Neural crest cell (in vitro differentiated cells): Measurements from ENCODE around the gene SMOC2. TPM values are rescaled to one million over a fixed set of nuclear protein-coding genes. Genes with fewer than 3 reads are reported as not detected.

Experiments
- DNase-seq: peaks from one replicate; pipeline ENCODE4 v3.0.0; 2021; ENCODE audit warnings: low read depth, mixed read lengths, low spot score
- H3K27ac Mint-ChIP-seq: one replicate; pipeline ENCODE4 v1.8.0; 2021; ENCODE audit warnings: mild to moderate bottlenecking, mixed read lengths; ENCODE audit not compliant: unreplicated experiment
- H3K27me3 Mint-ChIP-seq: 2 replicates; pipeline ENCODE4 v1.8.0; 2021; ENCODE audit warnings: low read depth, mild to moderate bottlenecking, mixed read lengths
- H3K36me3 Mint-ChIP-seq: 2 replicates; pipeline ENCODE4 v1.8.0; 2021; ENCODE audit warnings: low read depth, mild to moderate bottlenecking, mixed read lengths
- H3K4me1 Mint-ChIP-seq: 2 replicates; pipeline ENCODE4 v1.8.0; 2021; ENCODE audit warnings: mixed read lengths
- H3K4me3 Mint-ChIP-seq: one replicate; pipeline ENCODE4 v1.8.0; 2021; ENCODE audit warnings: mild to moderate bottlenecking, mixed read lengths
- H3K9me3 Mint-ChIP-seq: 2 replicates; pipeline ENCODE4 v1.8.0; 2021; ENCODE audit warnings: mixed read lengths
- total RNA-seq: library from RNA; stranded (reverse); gene quantifications from 2 replicates; pipeline ENCODE4 v1.2.1, GENCODE V29; 2021
- TF ChIP-seq, protein P1 (sequence below): fragments of 200-600 bp; sonication (generic); conservative IDR thresholded peaks from 2 replicates; pipeline ENCODE4 v1.5.0; 2021; ENCODE audit warnings: antibody characterized with exemption, mild to moderate bottlenecking

The SMOC2 gene
- total RNA-seq, 1 donor from 2014 or later: 0.23 TPM

GRCh38 chr6:168620578-168620977 lies 179.6 kb downstream of the SMOC2 start:
- DNase-seq: no peak
- Mint-ChIP-seq H3K27ac (no peak overlapping the region), H3K9me3 (no peaks in the 10 kb centered on the region), H3K36me3 (no peaks in the 10 kb centered on the region), H3K27me3 (no peaks in the 10 kb centered on the region), H3K4me3 (no peak overlapping the region), H3K4me1 (peaks cover 4% of the 10 kb centered on the region)
- TF ChIP-seq, protein P1, sequence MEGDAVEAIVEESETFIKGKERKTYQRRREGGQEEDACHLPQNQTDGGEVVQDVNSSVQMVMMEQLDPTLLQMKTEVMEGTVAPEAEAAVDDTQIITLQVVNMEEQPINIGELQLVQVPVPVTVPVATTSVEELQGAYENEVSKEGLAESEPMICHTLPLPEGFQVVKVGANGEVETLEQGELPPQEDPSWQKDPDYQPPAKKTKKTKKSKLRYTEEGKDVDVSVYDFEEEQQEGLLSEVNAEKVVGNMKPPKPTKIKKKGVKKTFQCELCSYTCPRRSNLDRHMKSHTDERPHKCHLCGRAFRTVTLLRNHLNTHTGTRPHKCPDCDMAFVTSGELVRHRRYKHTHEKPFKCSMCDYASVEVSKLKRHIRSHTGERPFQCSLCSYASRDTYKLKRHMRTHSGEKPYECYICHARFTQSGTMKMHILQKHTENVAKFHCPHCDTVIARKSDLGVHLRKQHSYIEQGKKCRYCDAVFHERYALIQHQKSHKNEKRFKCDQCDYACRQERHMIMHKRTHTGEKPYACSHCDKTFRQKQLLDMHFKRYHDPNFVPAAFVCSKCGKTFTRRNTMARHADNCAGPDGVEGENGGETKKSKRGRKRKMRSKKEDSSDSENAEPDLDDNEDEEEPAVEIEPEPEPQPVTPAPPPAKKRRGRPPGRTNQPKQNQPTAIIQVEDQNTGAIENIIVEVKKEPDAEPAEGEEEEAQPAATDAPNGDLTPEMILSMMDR: no peak

GRCh38 chr6:168623736-168624135 lies 182.8 kb downstream of the SMOC2 start:
- Mint-ChIP-seq H3K27ac (no peak overlapping the region), H3K4me1 (no peaks in the 10 kb centered on the region), H3K27me3 (no peaks in the 10 kb centered on the region), H3K36me3 (no peaks in the 10 kb centered on the region), H3K9me3 (no peaks in the 10 kb centered on the region), H3K4me3 (no peak overlapping the region)
- no peak for DNase-seq
- TF ChIP-seq, protein P1: no peak

DNA sequence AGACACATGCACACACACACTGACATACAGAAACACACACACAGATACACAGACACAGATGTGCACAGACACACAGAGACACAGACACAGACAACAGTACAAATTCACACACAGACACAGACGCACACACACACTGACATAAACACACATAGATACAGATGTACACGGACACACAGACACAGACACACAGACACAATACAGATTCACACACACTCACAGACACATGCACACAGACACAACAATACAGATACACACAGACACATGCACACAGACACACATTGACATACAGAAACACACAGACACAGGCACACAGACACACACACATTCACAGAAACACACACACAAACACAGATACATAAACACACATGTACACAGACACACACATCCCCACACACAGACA lies 183.6 kb downstream of the SMOC2 start:
- TF ChIP-seq, protein P1: no peak
- no peaks in the 10 kb centered on the region for H3K27me3 Mint-ChIP-seq
- H3K27ac Mint-ChIP-seq: peak overlapping the region; percentile 69
- H3K9me3 Mint-ChIP-seq: no peaks in the 10 kb centered on the region
- DNase-seq: no peak
- no peaks in the 10 kb centered on the region for H3K4me1 Mint-ChIP-seq
- no peak overlapping the region for H3K4me3 Mint-ChIP-seq
- no peaks in the 10 kb centered on the region for H3K36me3 Mint-ChIP-seq

DNA sequence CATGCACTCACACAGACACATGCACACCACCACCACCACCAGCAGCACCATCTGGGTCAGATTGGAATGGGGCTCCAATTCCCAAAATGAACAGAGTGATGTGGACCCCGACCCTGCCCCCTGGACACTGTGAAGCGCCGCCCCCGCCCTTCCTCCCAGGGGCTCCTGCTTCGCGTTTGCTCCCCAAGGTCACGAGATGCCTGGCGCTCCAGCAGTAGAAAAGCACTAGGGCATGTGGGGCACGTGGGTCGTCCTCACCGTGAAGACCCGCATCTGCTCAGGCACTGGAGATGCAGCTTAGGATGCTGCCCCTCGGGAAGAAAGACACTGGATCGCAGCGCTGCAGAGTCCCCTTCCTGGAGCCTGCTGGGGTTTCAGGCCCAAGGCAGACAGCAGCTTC lies 184.0 kb downstream of the SMOC2 start:
- Mint-ChIP-seq H3K27ac (peak overlapping the region; percentile 69), H3K27me3 (no peaks in the 10 kb centered on the region), H3K4me3 (no peak overlapping the region), H3K36me3 (no peaks in the 10 kb centered on the region), H3K4me1 (no peaks in the 10 kb centered on the region), H3K9me3 (no peaks in the 10 kb centered on the region)
- TF ChIP-seq, protein P1: no peak
- no peak for DNase-seq

DNA sequence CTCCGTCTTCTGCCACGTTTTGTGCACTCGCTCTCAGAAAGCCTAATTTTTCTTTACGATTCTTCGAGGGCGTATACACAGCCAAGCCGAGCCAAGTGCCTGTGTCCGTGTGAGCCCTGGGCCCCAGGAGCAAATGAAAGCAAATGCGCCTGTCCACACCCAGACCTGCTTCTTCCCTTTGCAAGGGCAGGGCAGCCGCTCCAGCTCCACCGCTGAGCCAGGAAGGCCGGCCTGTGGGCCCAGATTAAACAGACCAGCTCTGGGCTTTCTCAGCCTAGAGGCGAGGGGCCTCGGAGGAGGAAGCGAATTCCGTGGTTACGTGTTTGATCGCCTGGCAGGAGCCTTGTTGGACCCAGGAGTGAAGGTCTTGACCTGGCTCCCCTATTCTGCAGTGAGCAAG lies 184.6 kb downstream of the SMOC2 start:
- Mint-ChIP-seq H3K27ac (no peak overlapping the region), H3K36me3 (no peaks in the 10 kb centered on the region), H3K27me3 (no peaks in the 10 kb centered on the region), H3K4me3 (no peak overlapping the region), H3K9me3 (no peaks in the 10 kb centered on the region), H3K4me1 (no peaks in the 10 kb centered on the region)
- TF ChIP-seq, protein P1: no peak
- no peak for DNase-seq

GRCh38 chr6:168626046-168626602 lies 185.1 kb downstream of the SMOC2 start:
- Mint-ChIP-seq H3K4me3 (no peak overlapping the region), H3K4me1 (no peaks in the 10 kb centered on the region), H3K27me3 (no peaks in the 10 kb centered on the region), H3K9me3 (no peaks in the 10 kb centered on the region), H3K36me3 (no peaks in the 10 kb centered on the region), H3K27ac (no peak overlapping the region)
- TF ChIP-seq, protein P1: no peak
- DNase-seq: no peak
